ENCODE results near the gene PTPN6.

DNA sequence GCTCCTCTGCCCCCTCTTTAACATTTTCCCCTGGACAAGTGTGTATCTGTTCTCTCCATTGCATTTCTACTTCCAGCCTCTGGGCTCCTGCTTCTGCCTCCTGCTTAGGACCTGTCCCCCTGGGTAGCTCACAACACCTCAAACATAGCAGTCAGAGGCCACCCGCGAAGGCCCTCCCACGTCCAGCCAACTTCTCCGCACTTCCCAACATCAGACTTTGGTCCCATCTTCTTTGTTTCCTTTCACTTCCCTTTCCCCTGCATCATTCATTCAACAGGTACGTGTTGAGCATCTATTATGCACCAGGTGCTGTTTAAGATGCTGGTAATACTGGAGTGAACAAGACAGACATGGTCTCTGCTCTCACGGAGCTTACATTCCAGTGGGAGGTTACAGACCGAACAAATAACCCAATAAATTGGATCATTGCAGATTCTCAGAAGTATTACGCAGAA is 4.2 kb upstream of the PTPN6 start:
- no peak for TF ChIP-seq EP300 (IDR thresholded peaks at IDR 0.05)
- no peak for TF ChIP-seq POLR2A (IDR thresholded peaks at IDR 0.05)
- TF ChIP-seq POLR2AphosphoS5 (IDR thresholded peaks at IDR 0.05) = no peak
